SK-N-SH (cell line): ENCODE data around the gene ESRRG. TPM values are rescaled to one million over a fixed set of nuclear protein-coding genes. Genes with fewer than 3 reads are reported as not detected.

ENCODE experiments used
- CTCF ChIA-PET: fragments of 300-600, 350-600 bp; formaldehyde crosslinking; extraction: SDS; loops from one replicate; lab custom pipeline; 2021; lab: Yijun Ruan, JAX
- POLR2A ChIA-PET: fragments of 350-600 bp; sonication (Branson Sonifier 250); formaldehyde crosslinking; extraction: SDS; loops from one replicate; lab custom pipeline; 2020; ENCODE audit warnings: antibody characterized with exemption, inconsistent platforms; lab: Yijun Ruan, JAX
- DNase-seq: peaks from one replicate; pipeline ENCODE4 v3.0.0; 2012
- H2AFZ ChIP-seq: fragments of 200-600 bp; sonication (generic); 2 replicates; pipeline ENCODE4 v1.8.1; 2016; ENCODE audit warnings: antibody characterized with exemption, mild to moderate bottlenecking, low read depth
- H3F3A ChIP-seq: fragments of 200-600 bp; sonication (generic); replicated peaks from 2 replicates; pipeline ENCODE3; 2016; ENCODE audit warnings: antibody characterized with exemption, mild to moderate bottlenecking; ENCODE audit not compliant: insufficient read depth
- H3K27ac ChIP-seq, 2 experiments: fragments of 200-500 bp in 1 of 2; fragments of 200-600 bp in 1 of 2; sonication (Bioruptor generic) in 1 of 2; sonication (generic), shearing (Covaris generic) in 1 of 2; 2 replicates each; pipeline versions ENCODE4 v1.5.1 to v1.6.1; 2014 to 2016; ENCODE audit warnings: low read depth in 2 of 2, inconsistent platforms in 1 of 2, low read length in 1 of 2, mild to moderate bottlenecking in 1 of 2, mixed read lengths in 1 of 2
- H3K27me3 ChIP-seq: fragments of 200-600 bp; sonication (generic), shearing (Covaris generic); 2 replicates; pipeline ENCODE4 v1.6.1; 2016; ENCODE audit warnings: mixed run types; ENCODE audit not compliant: insufficient read depth
- H3K36me3 ChIP-seq, 2 experiments: fragments of 200-500 bp in 1 of 2; fragments of 200-600 bp in 1 of 2; sonication (Bioruptor generic) in 1 of 2; sonication (generic) in 1 of 2; replicated peaks in 1 of 2; 2 replicates each; pipeline versions ENCODE3 to v1.5.1; 2014 to 2016; ENCODE audit warnings: low read length in 1 of 2, mild to moderate bottlenecking in 1 of 2; ENCODE audit not compliant: insufficient read depth in 2 of 2, control insufficient read depth in 1 of 2
- H3K4me1 ChIP-seq, 2 experiments: fragments of 200-500 bp in 1 of 2; fragments of 200-600 bp in 1 of 2; sonication (Bioruptor generic) in 1 of 2; sonication (generic), shearing (Covaris generic) in 1 of 2; 2 replicates each; pipeline versions ENCODE4 v1.5.1 to v1.6.1; 2014 to 2016; ENCODE audit warnings: low read depth in 1 of 2, low read length in 1 of 2, mixed run types in 1 of 2; ENCODE audit not compliant: insufficient read depth in 2 of 2, control insufficient read depth in 1 of 2
- H3K4me2 ChIP-seq: fragments of 200-600 bp; sonication (generic), shearing (Covaris generic); 2 replicates; pipeline ENCODE4 v1.6.1; 2017; ENCODE audit warnings: mixed run types
- H3K4me3 ChIP-seq, 2 experiments: fragments of 200-500 bp in 1 of 2; fragments of 200-600 bp in 1 of 2; sonication (Bioruptor generic) in 1 of 2; sonication (generic), shearing (Covaris generic) in 1 of 2; 2 replicates each; pipeline versions ENCODE4 v1.5.1 to v1.8.1; 2014 to 2016; ENCODE audit warnings: low read depth in 2 of 2, inconsistent platforms in 1 of 2, low read length in 1 of 2, mild to moderate bottlenecking in 1 of 2, mixed read lengths in 1 of 2, moderate library complexity in 1 of 2
- H3K79me2 ChIP-seq: fragments of 200-600 bp; sonication (generic); 2 replicates; pipeline ENCODE4 v1.8.1; 2017; ENCODE audit warnings: mild to moderate bottlenecking; ENCODE audit not compliant: insufficient read depth
- H3K9ac ChIP-seq: fragments of 200-600 bp; sonication (generic); 2 replicates; pipeline ENCODE4 v1.6.1; 2017; ENCODE audit warnings: mixed run types
- H3K9me2 ChIP-seq: fragments of 200-600 bp; sonication (generic); 2 replicates; pipeline ENCODE4 v1.6.1; 2017; ENCODE audit warnings: mixed run types
- H3K9me3 ChIP-seq: fragments of 200-600 bp; sonication (generic); 2 replicates; pipeline ENCODE4 v1.6.1; 2017; ENCODE audit warnings: mixed run types, mild to moderate bottlenecking, moderate library complexity
- H4K20me1 ChIP-seq: fragments of 200-600 bp; sonication (generic); 2 replicates; pipeline ENCODE4 v1.6.1; 2017; ENCODE audit warnings: mild to moderate bottlenecking, mixed run types; ENCODE audit not compliant: insufficient read depth
- EP300 ChIP-seq, 2 experiments: IDR thresholded peaks; 2 replicates each; pipeline versions ENCODE4 v1.4.0 to v1.6.1; 2012; ENCODE audit warnings: borderline replicate concordance in 1 of 2, low read depth in 1 of 2, low read length in 1 of 2
- FOSL2 ChIP-seq: IDR thresholded peaks from 2 replicates; pipeline ENCODE4 v1.4.0; 2012; ENCODE audit warnings: low read depth, mild to moderate bottlenecking, moderate library complexity, borderline replicate concordance
- FOXJ3 ChIP-seq: sonication (generic); formaldehyde crosslinking; IDR thresholded peaks from 2 replicates; pipeline ENCODE4 v1.5.1; 2020; ENCODE audit warnings: mild to moderate bottlenecking, missing genetic modification reagents
- GABPA ChIP-seq: IDR thresholded peaks from 2 replicates; pipeline ENCODE4 v1.4.0; 2012; ENCODE audit warnings: low read depth, mild to moderate bottlenecking
- GATA2 ChIP-seq: sonication (generic); formaldehyde crosslinking; IDR thresholded peaks from 2 replicates; pipeline ENCODE4 v1.5.0; 2020; ENCODE audit warnings: mild to moderate bottlenecking, missing genetic modification reagents
- IRF3 ChIP-seq: fragments of 150-350 bp; IDR thresholded peaks from 2 replicates; pipeline ENCODE4 v1.6.1; 2016; ENCODE audit warnings: mild to moderate bottlenecking, low read depth, low read length
- JUND ChIP-seq: IDR thresholded peaks from 2 replicates; pipeline ENCODE4 v1.4.0; 2012
- MAX ChIP-seq: IDR thresholded peaks from 2 replicates; pipeline ENCODE4 v1.4.0; 2012; ENCODE audit warnings: low read depth
- MXI1 ChIP-seq: IDR thresholded peaks from 2 replicates; pipeline ENCODE4 v1.6.1; 2012; ENCODE audit warnings: mild to moderate bottlenecking, low read depth, low read length, improper control_type of control experiment
- PBX3 ChIP-seq: IDR thresholded peaks from 2 replicates; pipeline ENCODE4; 2012
- RAD21 ChIP-seq: IDR thresholded peaks from 2 replicates; pipeline ENCODE4 v1.6.1; 2012; ENCODE audit warnings: mild to moderate bottlenecking, low read length
- RCOR1 ChIP-seq: fragments of 150-350 bp; IDR thresholded peaks from 2 replicates; pipeline ENCODE4 v1.6.1; 2017; ENCODE audit warnings: antibody characterized with exemption, low read length
- RXRA ChIP-seq: IDR thresholded peaks from 2 replicates; pipeline ENCODE4 v1.4.0; 2012; ENCODE audit warnings: low read depth, mild to moderate bottlenecking, borderline replicate concordance
- SIN3A ChIP-seq: IDR thresholded peaks from 2 replicates; pipeline ENCODE4 v1.6.1; 2012; ENCODE audit warnings: low read depth, mild to moderate bottlenecking, low read length, moderate library complexity, borderline replicate concordance
- TAF1 ChIP-seq: IDR thresholded peaks from 2 replicates; pipeline ENCODE4 v1.6.1; 2012; ENCODE audit warnings: low read depth, mild to moderate bottlenecking, low read length, moderate library complexity, borderline replicate concordance
- TEAD4 ChIP-seq: IDR thresholded peaks from 2 replicates; pipeline ENCODE4 v1.4.0; 2012; ENCODE audit warnings: mild to moderate bottlenecking, borderline replicate concordance; ENCODE audit not compliant: insufficient read depth
- USF1 ChIP-seq: IDR thresholded peaks from 2 replicates; pipeline ENCODE4 v1.4.0; 2012; ENCODE audit warnings: low read depth, borderline replicate concordance
- YY1 ChIP-seq: IDR thresholded peaks from 2 replicates; pipeline ENCODE4 v1.4.0; 2012; ENCODE audit warnings: low read depth, mild to moderate bottlenecking
- ZBTB33 ChIP-seq: IDR thresholded peaks from 2 replicates; pipeline ENCODE4 v1.4.0; 2012; ENCODE audit warnings: low read depth, borderline replicate concordance
- WGBS: methylation state at CpG from one replicate; pipeline ENCODE4 v1.1.6; 2017; ENCODE audit warnings: low lambda C conversion rate; 5-methylcytosine and 5-hydroxymethylcytosine counted together
- polyA plus RNA-seq, 3 experiments: library from polyadenylated mRNA; depleted of rRNA; stranded (reverse); fragments of >200 nt; gene quantifications; 2 replicates each; pipeline ENCODE4 v1.2.3, GENCODE V29; 2012

ESRRG gene
- polyA plus RNA-seq, 1 of the 3 experiments (the other 2 are of a cell fraction) = 0.26 TPM

GRCh38 chr1:216617081-216617875 is 106.0 kb downstream of the ESRRG start:
- CTCF ChIA-PET = interaction anchor here (2.8 kb wide), 1 partner anchor 9 kb away, joined by 9 read pairs; no protein-coding TSS in a partner anchor
- POLR2A ChIA-PET = no interaction called here

GRCh38 chr1:216616425-216616824 is 106.8 kb downstream of the ESRRG start:
- TF ChIP-seq ZBTB33 (no peak), FOXJ3 (CRISPR knock-in tag) (no peak), TAF1 (no peak), MAX (no peak), YY1 (no peak), FOSL2 (no peak), RAD21 (no peak), GABPA (no peak), JUND (no peak), USF1 (no peak), RXRA (no peak), IRF3 (no peak), TEAD4 (no peak)
- 67% methylated on average over 4 of the region's 4 CpGs for WGBS
- H3K27me3 ChIP-seq = no peaks in the 10 kb centered on the region
- no peaks in the 10 kb centered on the region for H4K20me1 ChIP-seq
- no peak overlapping the region for H3K9ac ChIP-seq
- no peaks in the 10 kb centered on the region for H3K79me2 ChIP-seq
- ChIA-PET CTCF (interaction anchor here (2.8 kb wide), 1 partner anchor 10 kb away, joined by 9 read pairs; no protein-coding TSS in a partner anchor), POLR2A (no interaction called here)
- no peak overlapping the region for H2AFZ ChIP-seq
- no peak for DNase-seq
- no peak overlapping the region for H3K4me2 ChIP-seq
- no peaks in the 10 kb centered on the region for H3K36me3 ChIP-seq
- H3K9me2 ChIP-seq = no peaks in the 10 kb centered on the region
- H3K4me1 ChIP-seq = peaks cover 0 to 15% of the 10 kb centered on the region in 2 experiments; a peak in 2 of 4 replicates
- peak overlapping the region in 1 of 2 experiments; percentile 69; a peak in 2 of 4 replicates for H3K27ac ChIP-seq
- no peaks in the 10 kb centered on the region for H3K9me3 ChIP-seq
- H3F3A ChIP-seq = no peaks in the 10 kb centered on the region
- no peak overlapping the region for H3K4me3 ChIP-seq

More at GRCh38 chr1:216617081-216617875, 106.0 kb downstream of the ESRRG start:
- no peak overlapping the region for H3K9ac ChIP-seq
- no peaks in the 10 kb centered on the region for H3K27me3 ChIP-seq
- no peaks in the 10 kb centered on the region for H4K20me1 ChIP-seq
- H3K9me2 ChIP-seq = no peaks in the 10 kb centered on the region
- H3K9me3 ChIP-seq = no peaks in the 10 kb centered on the region
- no peak overlapping the region for H2AFZ ChIP-seq
- DNase-seq = no peak
- TF ChIP-seq GATA2 (peak; percentile 22; the same call in 1 of the 2 replicates), RCOR1 (no peak), SIN3A (no peak), EP300 (IDR thresholded peaks at IDR 0.05; ENCODE audit: borderline replicate concordance in 1 of 2, low read depth in 1 of 2, low read length in 1 of 2) (no peak), GABPA (no peak), MXI1 (no peak), PBX3 (no peak)
- H3K27ac ChIP-seq = peak overlapping the region in 1 of 2 experiments; percentile 69; a peak in 1 of 4 replicates
- H3K36me3 ChIP-seq = no peaks in the 10 kb centered on the region
- no peak overlapping the region for H3K4me2 ChIP-seq
- H3K79me2 ChIP-seq = no peaks in the 10 kb centered on the region
- H3F3A ChIP-seq = no peaks in the 10 kb centered on the region
- H3K4me3 ChIP-seq = no peak overlapping the region
- WGBS = 31% methylated on average over 5 of the region's 5 CpGs
- peaks cover 0 to 15% of the 10 kb centered on the region in 2 experiments; a peak in 2 of 4 replicates for H3K4me1 ChIP-seq
